Calu3 (cell line): ENCODE results near the gene KRT32. TPM values are rescaled to one million over a fixed set of nuclear protein-coding genes. Genes with fewer than 3 reads are reported as not detected.

Source experiments
- BruUV-seq: library from RNA; stranded (reverse); fragments of 400-500 nt; replicated peaks from 2 replicates; lab custom pipeline; 2021; lab: Mats Ljungman, UMichigan
- CTCF ChIA-PET: fragments of 300-600 bp; sonication (Branson Sonifier 250); formaldehyde crosslinking; loops from one replicate; lab custom pipeline; 2022; ENCODE audit warnings: antibody characterized with exemption; lab: Charles Lee
- DNase-seq: peaks from one replicate; pipeline ENCODE4 v3.0.0; 2022
- H3K27ac Mint-ChIP-seq: one replicate; pipeline ENCODE4 v1.8.0; 2022; ENCODE audit warnings: mixed read lengths; ENCODE audit not compliant: unreplicated experiment
- H3K27me3 Mint-ChIP-seq: one replicate; pipeline ENCODE4 v1.8.0; 2022; ENCODE audit warnings: mixed read lengths; ENCODE audit not compliant: unreplicated experiment
- H3K36me3 Mint-ChIP-seq: one replicate; pipeline ENCODE4 v1.8.0; 2022; ENCODE audit warnings: mild to moderate bottlenecking, moderate library complexity, mixed read lengths; ENCODE audit not compliant: insufficient read depth, unreplicated experiment
- H3K4me1 Mint-ChIP-seq: one replicate; pipeline ENCODE4 v1.8.0; 2022; ENCODE audit warnings: mild to moderate bottlenecking, low read depth, mixed read lengths; ENCODE audit not compliant: unreplicated experiment
- H3K4me3 Mint-ChIP-seq: one replicate; pipeline ENCODE4 v1.8.0; 2022; ENCODE audit warnings: mild to moderate bottlenecking, low read depth, moderate library complexity, mixed read lengths; ENCODE audit not compliant: unreplicated experiment
- H3K9me3 Mint-ChIP-seq: one replicate; pipeline ENCODE4 v1.8.0; 2022; ENCODE audit warnings: low read depth, mixed read lengths; ENCODE audit not compliant: unreplicated experiment
- CTCF ChIP-seq: fragments of 200-600 bp; IDR thresholded peaks from one replicate; pipeline ENCODE4 v1.8.0; 2022; ENCODE audit warnings: antibody characterized with exemption; ENCODE audit not compliant: unreplicated experiment
- intact Hi-C: fragments of 100-400 bp; cut with micrococcal nuclease; formaldehyde crosslinking; loops from one replicate; pipeline ENCODE4 v1.10.0; 2022; ENCODE audit not compliant: unreplicated experiment
- total RNA-seq: library from RNA; stranded (reverse); gene quantifications from 2 replicates; pipeline ENCODE4 v1.2.3, GENCODE V29; 2022

The KRT32 gene
- total RNA-seq, 1 experiment from 2014 or later = not detected

DNA sequence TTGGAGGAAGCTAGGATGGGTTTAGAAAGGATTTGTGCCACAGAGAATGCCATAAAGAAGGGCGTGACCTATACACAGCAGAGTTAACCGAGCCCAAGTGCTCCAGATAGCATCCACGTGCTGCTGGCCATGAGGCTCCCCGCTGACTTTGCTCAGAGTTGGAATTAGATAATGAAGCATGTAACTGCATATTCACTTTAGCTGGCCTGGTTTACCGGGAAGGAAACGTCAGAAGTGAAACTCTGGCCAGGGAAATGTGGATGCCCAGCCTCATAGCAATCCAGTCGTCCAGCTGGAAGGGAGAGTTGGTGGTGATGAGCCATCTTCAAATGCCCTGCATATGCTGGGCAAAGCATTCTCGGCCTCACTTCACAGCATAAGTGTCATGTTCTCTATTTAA, 7.7 kb upstream of the KRT32 start:
- CTCF ChIA-PET = interaction anchor here (0.6 kb wide), 1 partner anchor 63 kb away, joined by 3 read pairs; no protein-coding TSS in a partner anchor
- Mint-ChIP-seq H3K27ac (no peak overlapping the region), H3K36me3 (no peaks in the 10 kb centered on the region)

GRCh38 chr17:41468346-41468745, 1.2 kb upstream of the KRT32 start:
- no TSS peak for BruUV-seq
- intact Hi-C loops = no loop called here
- no peak overlapping the region for H3K27ac Mint-ChIP-seq
- peaks cover 3% of the 10 kb centered on the region for H3K9me3 Mint-ChIP-seq
- H3K4me1 Mint-ChIP-seq = peaks cover 13% of the 10 kb centered on the region
- CTCF ChIA-PET = no interaction called here
- peaks cover 18% of the 10 kb centered on the region for H3K27me3 Mint-ChIP-seq
- no peak for TF ChIP-seq CTCF
- no peak for DNase-seq
- H3K4me3 Mint-ChIP-seq = no peak overlapping the region
- peaks cover 5% of the 10 kb centered on the region for H3K36me3 Mint-ChIP-seq

More for the DNA sequence above, 7.7 kb upstream of the KRT32 start:
- peaks cover 21% of the 10 kb centered on the region for H3K27me3 Mint-ChIP-seq
- no peaks in the 10 kb centered on the region for H3K4me1 Mint-ChIP-seq
- no TSS peak for BruUV-seq
- no peak for TF ChIP-seq CTCF
- DNase-seq = no peak
- no peak overlapping the region for H3K4me3 Mint-ChIP-seq
- intact Hi-C loops = no loop called here
- no peaks in the 10 kb centered on the region for H3K9me3 Mint-ChIP-seq

DNA sequence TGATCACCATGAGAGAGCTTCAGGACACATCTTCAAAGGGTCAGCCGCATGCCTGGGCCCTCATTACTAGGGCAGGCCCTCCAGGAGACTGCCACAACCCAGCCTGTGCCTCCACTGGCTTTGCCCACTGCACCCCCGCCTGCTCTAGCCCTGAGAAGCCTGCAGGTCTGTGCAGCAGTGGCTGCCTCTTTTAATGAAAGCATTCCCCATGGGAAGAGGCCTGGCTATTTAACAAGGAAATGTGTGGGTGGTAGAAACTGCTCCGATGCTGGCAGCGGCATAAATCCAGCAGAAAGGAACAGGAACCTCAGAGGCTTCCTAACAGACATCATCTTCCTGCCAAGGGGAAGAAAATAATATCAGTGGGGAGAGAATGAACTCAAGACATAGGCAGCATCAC, 375 bp upstream of the KRT32 start:
- H3K27me3 Mint-ChIP-seq = peaks cover 10% of the 10 kb centered on the region
- intact Hi-C loops = no loop called here
- no TSS peak for BruUV-seq
- no peak for DNase-seq
- no peak overlapping the region for H3K27ac Mint-ChIP-seq
- peaks cover 13% of the 10 kb centered on the region for H3K4me1 Mint-ChIP-seq
- peaks cover 3% of the 10 kb centered on the region for H3K9me3 Mint-ChIP-seq
- H3K4me3 Mint-ChIP-seq = no peak overlapping the region
- CTCF ChIA-PET = no interaction called here
- H3K36me3 Mint-ChIP-seq = peaks cover 5% of the 10 kb centered on the region
- TF ChIP-seq CTCF = no peak

- CTCF ChIA-PET = interaction anchor here (0.8 to 0.9 kb wide), 2 partner anchors 84 to 117 kb away, joined by 3 read pairs; no protein-coding TSS in a partner anchor
- no TSS peak for BruUV-seq
- intact Hi-C loops = no loop called here
- Mint-ChIP-seq H3K4me3 (no peak overlapping the region), H3K4me1 (peaks cover 13% of the 10 kb centered on the region), H3K9me3 (peaks cover 3% of the 10 kb centered on the region), H3K36me3 (peaks cover 5% of the 10 kb centered on the region), H3K27ac (peak overlapping the region; percentile 7), H3K27me3 (no peaks in the 10 kb centered on the region)
- DNase-seq = peak; percentile 74
- TF ChIP-seq CTCF = no peak
These were observed 2.5 kb downstream of the KRT32 start for GRCh38 chr17:41464682-41465081.
